Tibial nerve (tissue), 4 donors: ENCODE results near the gene COQ5. TPM values are rescaled to one million over a fixed set of nuclear protein-coding genes. Genes with fewer than 3 reads are reported as not detected.
A peak's percentile ranks its signal among the peaks of the same experiment; 100 is the strongest.

ENCODE experiments used
- DNase-seq, 2 donors: peaks; one replicate each; pipeline ENCODE4 v3.0.0-alpha.2; 2019; ENCODE audit warnings: low spot score in 2 of 2
- H3K27ac ChIP-seq, 4 donors: fragments of 200-600 bp; sonication (generic) in 3 of 4; one replicate each; pipeline ENCODE4 v1.5.1; 2017 to 2019; ENCODE audit warnings: mild to moderate bottlenecking in 1 of 4
- H3K27me3 ChIP-seq, 2 donors: fragments of 200-600 bp; sonication (generic) in 1 of 2; one replicate each; pipeline versions ENCODE4 v1.5.1 to v1.6.0; 2017 to 2019
- H3K36me3 ChIP-seq, 3 donors: fragments of 200-600 bp; sonication (generic); one replicate each; pipeline ENCODE4 v1.5.1; 2018 to 2019
- H3K4me1 ChIP-seq, 4 donors: fragments of 200-600 bp; sonication (generic) in 3 of 4; one replicate each; pipeline ENCODE4 v1.5.1; 2017 to 2019
- H3K4me3 ChIP-seq, 4 donors: fragments of 200-600 bp; sonication (generic) in 3 of 4; one replicate each; pipeline ENCODE4 v1.5.1; 2017 to 2019; ENCODE audit warnings: mild to moderate bottlenecking in 1 of 4, moderate library complexity in 1 of 4
- H3K9me3 ChIP-seq, 4 donors: fragments of 200-600 bp; sonication (generic) in 3 of 4; one replicate each; pipeline ENCODE4 v1.5.1; 2017 to 2019
- EP300 ChIP-seq, 2 donors: sonication (generic); formaldehyde crosslinking; IDR thresholded peaks; one replicate each; pipeline ENCODE4 v1.6.1; 2017; ENCODE audit warnings: antibody characterized with exemption in 2 of 2, mild to moderate bottlenecking in 1 of 2
- POLR2A ChIP-seq, 2 donors: fragments of 450-650 bp; IDR thresholded peaks; one replicate each; pipeline ENCODE4 v1.6.1; 2017; ENCODE audit warnings: antibody characterized with exemption in 2 of 2, mild to moderate bottlenecking in 2 of 2, moderate library complexity in 2 of 2
- WGBS, 2 donors: methylation state at CpG; one replicate each; pipeline ENCODE4 v1.1.5; 2018; 5-methylcytosine and 5-hydroxymethylcytosine counted together
- total RNA-seq, 4 donors: library from RNA; depleted of rRNA; stranded (reverse); fragments of >200 nt; gene quantifications; one replicate each; pipeline ENCODE4 v1.1.0, GENCODE V29; 2016
- TF ChIP-seq, protein P1 (sequence below), 5 experiments: fragments of 200-600 bp in 3 of 5; fragments of 450-650 bp in 2 of 5; sonication (generic) in 3 of 5; IDR thresholded peaks; one replicate each; pipeline ENCODE4 v1.5.1; 2016 to 2019; ENCODE audit warnings: antibody characterized with exemption in 5 of 5, mild to moderate bottlenecking in 3 of 5, moderate library complexity in 2 of 5

Gene COQ5
- total RNA-seq, 4 donors from 2014 or later: 21.6 to 23.7 (median 23.4) TPM

DNA sequence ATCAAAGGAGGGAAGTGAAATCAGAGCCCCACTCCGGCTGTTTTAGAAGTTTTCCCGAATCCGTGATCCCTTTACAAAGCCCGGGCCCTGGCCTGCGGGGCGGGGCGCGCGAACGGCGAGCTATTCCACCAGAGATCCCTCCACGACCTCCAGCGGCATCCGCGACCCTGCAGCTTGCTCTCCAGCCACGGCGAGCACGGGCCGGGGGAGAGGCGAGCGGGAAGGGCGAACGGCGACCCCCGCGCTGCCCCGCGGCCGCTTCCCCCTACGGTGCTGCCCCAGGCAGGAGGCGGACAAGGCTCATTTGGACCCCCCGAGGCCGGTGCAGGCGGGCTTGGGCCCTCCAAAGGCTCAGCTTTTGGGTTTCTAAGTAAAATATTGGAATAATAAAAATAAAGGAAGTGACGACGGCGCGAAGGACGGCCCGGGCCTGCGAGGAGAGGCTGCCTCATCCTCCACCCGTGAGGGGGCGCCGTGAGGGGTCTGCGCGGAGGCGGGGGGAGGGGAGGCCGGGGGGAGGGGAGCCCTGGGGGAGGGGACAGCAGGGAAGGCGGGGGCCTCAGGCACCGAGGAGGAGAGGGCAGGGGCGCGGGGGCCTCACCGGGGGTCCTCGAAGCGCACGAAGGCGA, 60.0 kb downstream of the COQ5 start:
- 0 to 1% methylated on average over 35 to 41 of the region's 57 CpGs for WGBS, 2 donors
- peak in 1 of 2 donors; percentile 7 for DNase-seq

DNA sequence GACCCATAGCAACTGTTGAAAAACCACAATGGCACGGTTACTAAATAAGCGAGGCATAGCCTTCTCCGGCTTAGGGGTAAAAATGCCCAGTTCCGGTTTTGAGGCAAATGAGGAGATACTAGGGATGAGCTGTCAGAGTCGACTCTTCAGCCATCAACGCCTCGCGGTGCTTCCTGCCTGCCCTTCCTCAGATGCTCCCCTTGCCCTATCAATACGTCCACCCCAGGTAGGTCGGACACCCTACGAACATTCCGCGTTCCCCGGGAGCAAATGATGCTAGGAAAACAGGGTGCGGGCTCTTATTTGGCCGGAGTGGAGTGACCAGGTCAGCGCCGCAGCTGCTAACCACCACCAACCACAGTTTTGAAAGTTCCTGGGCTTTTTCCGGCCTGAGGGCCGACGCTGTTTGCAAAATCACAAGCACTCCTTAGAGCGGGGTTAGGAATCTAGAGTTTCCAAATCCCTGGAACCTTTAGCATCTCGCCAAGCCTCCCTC, 60.6 kb downstream of the COQ5 start:
- Histone ChIP-seq H3K27me3 (no peaks in the 10 kb centered on the region), H3K4me3 (peak overlapping the region; percentile 70 to 100 (median 95)), H3K4me1 (peaks cover 0 to 51% (median 27%) of the 10 kb centered on the region in 4 donors), H3K9me3 (no peaks in the 10 kb centered on the region), H3K27ac (peak overlapping the region; percentile 83 to 95 (median 92)), H3K36me3 (peaks cover 0 to 41% (median 4%) of the 10 kb centered on the region in 3 donors)
- 1% methylated on average over 19 to 23 of the region's 23 CpGs for WGBS, 2 donors
- no peak for TF ChIP-seq POLR2A (IDR thresholded peaks at IDR 0.05)
- no peak for TF ChIP-seq EP300 (IDR thresholded peaks at IDR 0.05)
- TF ChIP-seq, protein P1, sequence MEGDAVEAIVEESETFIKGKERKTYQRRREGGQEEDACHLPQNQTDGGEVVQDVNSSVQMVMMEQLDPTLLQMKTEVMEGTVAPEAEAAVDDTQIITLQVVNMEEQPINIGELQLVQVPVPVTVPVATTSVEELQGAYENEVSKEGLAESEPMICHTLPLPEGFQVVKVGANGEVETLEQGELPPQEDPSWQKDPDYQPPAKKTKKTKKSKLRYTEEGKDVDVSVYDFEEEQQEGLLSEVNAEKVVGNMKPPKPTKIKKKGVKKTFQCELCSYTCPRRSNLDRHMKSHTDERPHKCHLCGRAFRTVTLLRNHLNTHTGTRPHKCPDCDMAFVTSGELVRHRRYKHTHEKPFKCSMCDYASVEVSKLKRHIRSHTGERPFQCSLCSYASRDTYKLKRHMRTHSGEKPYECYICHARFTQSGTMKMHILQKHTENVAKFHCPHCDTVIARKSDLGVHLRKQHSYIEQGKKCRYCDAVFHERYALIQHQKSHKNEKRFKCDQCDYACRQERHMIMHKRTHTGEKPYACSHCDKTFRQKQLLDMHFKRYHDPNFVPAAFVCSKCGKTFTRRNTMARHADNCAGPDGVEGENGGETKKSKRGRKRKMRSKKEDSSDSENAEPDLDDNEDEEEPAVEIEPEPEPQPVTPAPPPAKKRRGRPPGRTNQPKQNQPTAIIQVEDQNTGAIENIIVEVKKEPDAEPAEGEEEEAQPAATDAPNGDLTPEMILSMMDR (IDR thresholded peaks at IDR 0.05): no peak
- DNase-seq: peak in 1 of 2 donors; percentile 12

More for the DNA sequence above, 60.0 kb downstream of the COQ5 start:
- peak overlapping the region; percentile 83 to 95 (median 92) for H3K27ac ChIP-seq
- no peak for TF ChIP-seq POLR2A (IDR thresholded peaks at IDR 0.05)
- TF ChIP-seq, protein P1 (IDR thresholded peaks at IDR 0.05): no peak
- no peak for TF ChIP-seq EP300 (IDR thresholded peaks at IDR 0.05)
- H3K36me3 ChIP-seq: peaks cover 0 to 36% (median 4%) of the 10 kb centered on the region in 3 donors
- no peaks in the 10 kb centered on the region for H3K27me3 ChIP-seq
- peaks cover 0 to 51% (median 27%) of the 10 kb centered on the region in 4 donors for H3K4me1 ChIP-seq
- H3K9me3 ChIP-seq: no peaks in the 10 kb centered on the region
- H3K4me3 ChIP-seq: peak overlapping the region; percentile 70 to 100 (median 95)

GRCh38 chr12:120467439-120467838, 61.5 kb downstream of the COQ5 start:
- WGBS, 2 donors: 90 to 92% methylated on average over 6 of the region's 6 CpGs
- no peaks in the 10 kb centered on the region for H3K9me3 ChIP-seq
- H3K27ac ChIP-seq: no peak overlapping the region
- no peak overlapping the region for H3K4me3 ChIP-seq
- peaks cover 0 to 51% (median 27%) of the 10 kb centered on the region in 4 donors for H3K4me1 ChIP-seq
- no peaks in the 10 kb centered on the region for H3K27me3 ChIP-seq
- peaks cover 0 to 51% (median 4%) of the 10 kb centered on the region in 3 donors for H3K36me3 ChIP-seq
- no peak for TF ChIP-seq EP300 (IDR thresholded peaks at IDR 0.05)
- TF ChIP-seq, protein P1 (IDR thresholded peaks at IDR 0.05): no peak
- TF ChIP-seq POLR2A (IDR thresholded peaks at IDR 0.05): no peak
- DNase-seq: no peak

DNA sequence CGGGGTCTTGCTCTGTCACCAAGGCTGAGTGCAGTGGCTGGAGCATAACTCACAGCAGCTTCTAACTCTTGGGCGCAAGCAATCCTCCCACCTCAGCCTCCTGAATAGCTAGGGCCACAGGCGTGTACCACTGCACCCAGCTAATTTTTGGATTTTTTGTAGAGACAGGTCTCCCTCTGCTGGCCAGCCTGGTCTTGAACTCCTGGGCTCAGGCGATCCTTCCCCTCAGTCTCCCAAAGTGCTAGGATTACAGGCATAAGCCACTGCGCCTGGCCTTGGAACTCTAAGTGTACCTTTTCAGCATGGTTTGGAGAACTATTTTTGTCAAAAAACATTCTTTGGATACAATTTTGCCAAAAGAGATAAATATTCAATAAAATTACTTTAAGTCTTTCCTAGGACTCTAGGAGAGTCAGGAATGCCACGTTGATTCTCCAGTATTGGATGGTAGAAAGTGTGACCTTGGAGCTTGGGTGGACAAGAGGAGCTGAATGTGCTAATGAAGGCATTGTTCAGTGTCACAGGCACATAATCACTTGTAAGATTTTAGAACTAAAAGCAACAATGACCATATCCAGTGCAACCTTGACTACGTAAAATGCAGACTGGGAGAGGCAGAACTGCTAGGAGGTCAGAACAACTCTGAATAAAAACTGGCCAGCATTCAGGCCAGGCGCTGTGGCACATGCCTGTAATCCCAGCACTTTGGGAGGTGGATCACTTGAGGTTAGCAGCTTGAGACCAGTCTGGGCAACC, 62.2 kb downstream of the COQ5 start:
- H3K9me3 ChIP-seq: no peaks in the 10 kb centered on the region
- peaks cover 0 to 51% (median 27%) of the 10 kb centered on the region in 4 donors for H3K4me1 ChIP-seq
- TF ChIP-seq EP300 (IDR thresholded peaks at IDR 0.05) (no peak), POLR2A (IDR thresholded peaks at IDR 0.05) (no peak)
- TF ChIP-seq, protein P1 (IDR thresholded peaks at IDR 0.05): peak; percentile 10 to 39 (median 26)
- H3K36me3 ChIP-seq: peaks cover 0 to 58% (median 4%) of the 10 kb centered on the region in 3 donors
- WGBS, 2 donors: 48 to 52% methylated on average over 8 of the region's 8 CpGs
- H3K27ac ChIP-seq: no peak overlapping the region
- no peaks in the 10 kb centered on the region for H3K27me3 ChIP-seq
- no peak overlapping the region for H3K4me3 ChIP-seq
- DNase-seq: peak in 1 of 2 donors; percentile 22
